EL (cell line): ENCODE results near the gene FANCE.
"Not testable (repeated sequence)": the region's sequence is repeated elsewhere in the genome, so short reads cannot be mapped to it uniquely, and the experiment has no call there.

ENCODE experiments used
- DNase-seq: peaks from one replicate; pipeline ENCODE4 v3.0.0-alpha.2; 2016

Gene FANCE

DNA sequence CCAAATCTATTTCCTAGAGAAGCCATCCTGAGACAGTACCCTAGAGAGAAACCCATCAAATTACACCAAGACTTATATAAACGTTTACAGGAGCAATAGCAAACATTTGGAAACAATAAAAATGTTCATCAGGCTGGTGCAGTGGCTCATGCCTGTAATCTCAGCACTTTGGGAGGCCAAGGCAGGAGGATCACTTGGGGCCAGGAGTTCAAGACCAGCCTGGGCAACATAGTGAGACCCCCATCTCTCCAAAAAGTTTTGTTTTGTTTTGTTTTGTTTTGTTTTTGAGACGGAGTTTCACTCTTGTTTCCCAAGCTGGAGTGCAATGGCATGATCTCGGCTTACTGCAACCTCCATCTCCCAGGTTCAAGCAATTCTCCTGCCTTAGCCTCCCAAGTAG, 19.4 kb upstream of the FANCE start:
- not testable (repeated sequence) for DNase-seq

DNA sequence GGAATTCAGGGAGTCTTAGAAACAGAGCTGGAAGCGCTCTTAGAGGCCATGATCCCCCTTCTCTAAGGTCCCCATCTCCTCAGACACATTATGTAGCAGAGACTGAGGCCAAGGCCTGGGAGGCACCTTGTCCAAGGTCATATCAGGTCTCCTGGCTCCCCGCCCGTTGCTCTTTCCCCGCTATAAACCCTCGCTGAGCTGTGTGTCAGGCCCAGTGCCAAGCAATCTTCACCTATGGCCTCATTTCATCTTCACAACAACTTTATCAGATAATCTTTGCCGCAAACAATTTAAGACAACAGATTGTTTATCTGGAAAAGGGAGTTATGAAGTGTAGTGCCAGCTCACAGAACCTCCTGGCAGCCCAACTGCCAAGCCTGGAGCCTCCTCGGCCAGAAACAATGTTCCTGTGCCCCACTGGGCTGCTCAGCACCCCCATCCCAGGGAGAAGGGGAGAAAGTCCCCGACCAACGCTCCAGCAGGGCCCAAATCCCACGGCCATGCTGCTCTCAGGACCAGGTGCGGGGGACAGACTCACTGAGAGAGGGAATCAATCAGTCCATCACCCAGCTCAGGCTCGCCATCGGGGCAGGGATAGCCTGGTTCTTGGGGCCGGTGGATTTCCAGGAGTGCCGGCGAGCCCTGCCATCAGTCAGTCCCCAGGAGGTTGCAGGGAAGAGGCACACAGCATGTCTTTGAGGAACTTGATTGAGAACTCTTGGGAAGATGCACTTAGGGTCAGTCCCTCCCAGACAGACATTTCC, 16.9 kb upstream of the FANCE start:
- no peak for DNase-seq

DNA sequence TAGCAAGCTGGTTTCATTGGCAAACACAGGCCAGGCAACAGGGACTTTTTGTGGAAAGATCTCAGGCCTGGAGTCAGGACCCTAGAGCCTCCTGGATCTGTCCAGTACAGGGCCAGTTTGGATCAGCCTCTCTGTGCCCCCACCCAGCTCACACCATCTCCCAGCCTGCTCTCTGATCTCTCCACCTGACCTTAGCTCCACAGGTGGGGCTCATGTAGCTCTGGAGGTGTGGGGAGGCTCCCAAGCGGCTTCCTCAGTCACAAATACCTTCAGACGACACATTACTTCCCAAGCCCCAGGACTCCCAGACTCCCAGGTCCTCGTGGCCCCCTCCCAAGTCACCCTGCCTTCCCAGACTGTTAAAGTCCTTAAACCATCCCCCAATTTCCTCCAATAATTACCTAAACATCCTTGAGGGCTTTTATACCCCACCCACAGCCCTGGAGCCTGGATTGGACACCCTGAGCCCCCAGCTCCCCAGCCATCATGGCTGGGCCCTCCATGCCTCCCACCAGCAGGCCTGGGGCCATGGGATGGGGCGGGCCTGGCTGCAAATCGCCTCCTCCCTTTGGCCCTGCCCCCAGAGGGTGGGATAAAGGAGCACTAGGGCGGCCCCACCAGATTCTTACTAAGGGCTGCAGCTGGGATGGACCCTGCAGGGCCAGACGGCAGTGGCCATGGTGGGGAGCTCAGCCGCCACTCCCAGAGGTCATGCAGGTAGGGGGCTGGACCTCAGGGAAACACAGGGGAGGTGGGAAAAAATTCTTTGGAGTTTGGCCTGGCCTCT, 15.9 kb upstream of the FANCE start:
- no peak for DNase-seq

DNA sequence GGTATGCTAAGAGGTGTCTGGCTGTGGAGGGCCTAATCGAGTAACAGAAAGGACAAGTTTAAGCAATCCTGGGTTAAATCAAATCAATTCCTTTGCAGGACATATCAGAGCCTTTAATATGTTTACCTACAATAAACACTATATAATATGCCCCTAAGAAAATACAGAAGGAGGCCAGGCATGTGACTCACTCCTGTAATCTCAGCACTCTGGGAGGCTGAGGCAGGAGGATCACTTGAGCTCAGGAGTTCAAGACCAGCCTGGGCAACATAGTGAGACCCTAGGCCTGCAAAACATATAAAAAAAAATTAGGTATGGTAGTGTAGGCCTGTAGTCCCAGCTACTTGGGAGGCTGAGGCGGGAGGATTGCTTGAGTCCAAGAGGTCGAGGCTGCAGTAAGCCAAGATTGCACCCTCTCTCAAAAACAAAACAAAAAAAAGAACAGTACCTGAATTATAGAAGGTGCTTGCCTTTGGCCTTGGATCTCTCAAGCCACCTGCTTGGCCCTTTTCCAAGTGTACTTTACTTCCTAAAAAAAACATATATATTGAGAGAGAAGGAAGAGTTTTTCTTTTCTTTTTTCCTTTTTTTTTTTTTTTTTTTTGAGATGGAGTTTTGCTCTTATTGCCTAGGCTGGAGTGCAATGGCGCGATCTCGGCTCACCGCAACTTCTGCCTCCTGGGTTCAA, 13.6 kb upstream of the FANCE start:
- DNase-seq = not testable (repeated sequence)

DNA sequence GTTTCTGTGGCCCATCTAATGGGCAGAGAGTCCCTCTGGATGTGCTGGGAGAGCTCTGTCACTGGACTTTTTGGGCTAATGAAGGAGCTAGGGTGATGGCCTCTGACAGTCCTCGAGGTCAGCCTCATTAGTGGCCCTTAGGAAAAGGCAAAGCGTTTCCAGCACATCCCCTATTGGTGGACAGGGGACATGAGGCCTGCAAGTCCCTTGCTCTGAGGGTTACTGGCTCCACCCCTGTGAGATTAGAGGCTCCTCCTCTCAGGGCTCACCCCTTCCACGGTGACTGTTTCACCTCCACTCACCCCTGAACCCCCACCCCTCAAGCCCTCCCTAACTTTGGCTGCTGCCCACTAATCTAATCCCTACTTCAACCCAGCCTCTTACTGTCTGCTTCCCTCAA, 12.8 kb upstream of the FANCE start:
- no peak for DNase-seq

DNA sequence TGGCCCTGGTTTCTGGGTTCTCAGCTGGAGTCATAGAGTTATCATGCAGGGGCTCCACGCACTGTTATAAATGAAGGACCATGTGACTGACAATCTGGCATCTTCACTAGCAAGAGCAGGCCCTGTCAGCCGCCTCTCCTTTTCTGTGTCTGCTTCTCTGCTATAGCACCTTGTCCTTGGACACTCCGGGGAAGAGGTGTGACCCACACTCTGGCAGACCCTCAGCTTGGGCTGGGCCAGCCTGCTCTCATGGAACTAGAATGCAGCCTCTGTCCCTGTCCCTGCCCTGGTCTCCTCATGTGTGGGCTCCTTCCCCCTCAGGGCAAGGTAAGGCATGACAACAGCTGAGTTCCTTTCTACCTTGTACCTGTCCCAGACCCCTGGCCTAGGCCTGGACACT, 10.9 kb upstream of the FANCE start:
- no peak for DNase-seq

DNA sequence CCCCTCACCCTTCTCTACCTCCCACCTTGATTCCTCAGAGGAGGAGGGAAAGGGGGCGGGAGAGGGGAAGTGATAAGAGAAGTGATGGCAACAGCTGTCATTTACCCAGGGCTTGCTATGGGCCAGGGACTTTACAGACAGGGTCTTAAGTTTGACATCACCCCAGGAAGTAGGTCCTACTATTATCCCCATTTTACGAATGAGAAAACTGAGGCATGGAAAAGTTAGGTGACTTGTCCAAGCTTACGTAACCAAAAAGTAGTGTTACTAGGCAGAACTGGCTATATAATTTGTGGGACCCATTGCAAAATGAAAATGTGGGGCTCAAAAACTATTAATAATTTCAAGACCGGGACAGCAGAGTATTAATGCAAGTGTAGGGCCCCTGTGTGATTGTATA, 10.5 kb upstream of the FANCE start:
- no peak for DNase-seq

DNA sequence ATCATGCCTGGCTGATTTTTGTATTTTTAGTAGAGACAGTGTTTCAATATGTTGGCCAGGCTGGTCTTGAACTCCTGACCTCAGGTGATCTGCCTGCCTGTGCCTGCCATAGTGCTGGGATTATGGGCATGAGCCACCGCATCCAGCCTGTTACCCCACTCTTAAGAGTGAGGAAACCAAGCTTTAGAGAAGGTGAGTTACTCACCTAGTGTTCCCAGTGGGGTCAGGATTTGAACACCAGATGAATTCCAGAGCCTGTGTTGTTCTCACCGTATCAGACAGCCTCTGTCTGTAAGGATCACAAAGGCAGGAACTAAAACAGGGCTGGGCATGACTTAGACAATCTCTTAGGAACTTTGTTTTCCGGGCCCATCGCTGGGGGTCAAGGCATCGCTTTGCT, 9.4 kb upstream of the FANCE start:
- no peak for DNase-seq

DNA sequence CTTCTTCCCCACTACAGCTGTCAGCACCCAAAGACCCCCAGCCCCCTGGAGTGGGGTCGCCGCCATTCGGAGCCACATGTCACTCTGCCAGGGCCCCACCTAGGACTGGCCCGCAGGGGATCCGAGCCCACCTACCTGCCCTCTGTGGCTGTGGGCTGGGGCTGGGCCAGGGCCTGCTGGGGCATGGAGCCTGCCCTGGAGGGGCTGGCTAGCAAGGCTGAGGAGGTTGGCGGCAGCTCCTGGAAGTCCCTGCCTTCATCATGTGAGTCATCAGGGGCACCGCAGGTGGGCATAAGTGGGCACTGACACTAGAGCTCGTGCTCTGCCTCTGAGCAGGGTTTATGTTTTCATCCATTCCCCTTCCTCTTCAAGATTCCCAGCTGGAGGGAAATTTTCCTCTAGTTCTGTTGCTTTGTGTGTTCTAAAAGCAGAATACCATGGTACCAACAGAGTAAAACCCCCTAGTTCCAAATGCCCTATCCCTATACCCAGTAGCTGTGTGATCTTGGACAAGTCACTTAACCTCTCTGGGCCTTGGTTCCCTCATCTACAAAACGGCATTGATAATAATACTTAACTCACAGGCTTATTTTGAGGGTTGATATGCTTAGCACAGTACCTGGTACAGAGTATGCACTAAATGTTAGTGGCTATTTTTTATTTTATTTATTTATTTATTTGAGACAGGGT, 8.7 kb upstream of the FANCE start:
- no peak for DNase-seq

DNA sequence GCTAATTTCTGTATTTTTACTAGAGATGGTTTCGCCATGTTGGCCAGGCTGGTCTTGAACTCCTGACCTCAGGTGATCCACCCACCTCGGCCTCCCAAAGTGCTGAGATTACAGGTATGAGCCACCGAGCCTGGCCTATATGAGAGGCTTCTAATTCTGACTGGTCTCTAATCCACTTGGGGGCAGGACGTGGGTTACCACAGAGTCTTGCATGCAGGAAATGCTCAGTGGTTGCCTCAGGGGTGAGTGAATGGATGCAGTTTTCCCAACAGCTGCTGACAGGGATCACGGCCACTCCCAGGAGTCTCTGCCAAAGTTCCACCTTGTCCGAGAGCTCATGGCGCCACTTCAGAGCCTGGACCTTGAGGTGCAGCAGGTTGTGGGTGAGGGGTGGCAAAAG, 6.4 kb upstream of the FANCE start:
- DNase-seq = peak; percentile 50

DNA sequence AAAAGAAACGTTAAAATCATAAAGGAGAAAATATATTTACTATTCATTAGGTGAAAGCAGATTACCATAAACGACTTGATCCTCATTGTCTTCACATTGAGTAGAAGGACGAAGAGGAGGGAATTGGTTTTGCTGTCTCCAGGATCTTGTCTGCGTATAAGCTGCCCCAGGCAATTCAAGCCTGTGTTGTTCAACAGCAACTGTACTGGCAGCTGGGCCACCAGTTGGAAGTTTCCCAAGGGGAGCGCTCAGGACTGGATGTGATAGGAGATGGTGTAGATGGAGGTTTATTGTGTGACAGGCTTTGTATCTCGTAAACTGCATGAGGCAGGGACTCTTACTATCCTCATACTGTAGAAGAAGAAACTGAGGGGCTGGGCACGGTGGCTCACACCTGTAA, 3.9 kb upstream of the FANCE start:
- DNase-seq = no peak

DNA sequence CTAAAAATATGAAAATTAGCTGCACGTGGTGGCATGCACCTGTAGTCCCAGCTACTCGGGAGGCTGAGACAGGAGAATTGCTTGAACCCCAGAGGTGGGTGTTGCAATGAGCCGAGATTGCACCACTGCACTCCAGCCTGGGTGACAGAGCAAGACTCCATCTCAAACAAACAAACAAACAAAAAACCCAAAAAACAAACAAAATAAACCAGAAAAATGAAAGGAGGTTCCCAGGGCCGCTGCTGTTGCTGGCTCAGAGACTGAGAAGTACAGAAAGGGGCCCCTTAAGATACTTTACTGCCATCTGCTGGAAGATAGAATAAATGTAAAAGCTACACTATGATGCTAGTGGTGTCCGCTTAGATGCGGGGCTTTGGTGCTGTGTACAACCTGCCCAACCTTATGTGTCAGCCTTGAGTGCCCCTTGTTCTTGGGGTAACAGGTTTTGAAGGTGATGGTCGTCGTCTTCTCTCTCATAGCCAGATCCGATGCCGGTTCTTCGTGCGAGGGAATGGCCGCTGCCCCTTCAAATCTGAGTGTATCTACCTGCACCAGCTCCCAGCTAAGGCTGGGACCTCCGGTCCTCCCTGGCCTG, 2.8 kb upstream of the FANCE start:
- peak; percentile 74 for DNase-seq

DNA sequence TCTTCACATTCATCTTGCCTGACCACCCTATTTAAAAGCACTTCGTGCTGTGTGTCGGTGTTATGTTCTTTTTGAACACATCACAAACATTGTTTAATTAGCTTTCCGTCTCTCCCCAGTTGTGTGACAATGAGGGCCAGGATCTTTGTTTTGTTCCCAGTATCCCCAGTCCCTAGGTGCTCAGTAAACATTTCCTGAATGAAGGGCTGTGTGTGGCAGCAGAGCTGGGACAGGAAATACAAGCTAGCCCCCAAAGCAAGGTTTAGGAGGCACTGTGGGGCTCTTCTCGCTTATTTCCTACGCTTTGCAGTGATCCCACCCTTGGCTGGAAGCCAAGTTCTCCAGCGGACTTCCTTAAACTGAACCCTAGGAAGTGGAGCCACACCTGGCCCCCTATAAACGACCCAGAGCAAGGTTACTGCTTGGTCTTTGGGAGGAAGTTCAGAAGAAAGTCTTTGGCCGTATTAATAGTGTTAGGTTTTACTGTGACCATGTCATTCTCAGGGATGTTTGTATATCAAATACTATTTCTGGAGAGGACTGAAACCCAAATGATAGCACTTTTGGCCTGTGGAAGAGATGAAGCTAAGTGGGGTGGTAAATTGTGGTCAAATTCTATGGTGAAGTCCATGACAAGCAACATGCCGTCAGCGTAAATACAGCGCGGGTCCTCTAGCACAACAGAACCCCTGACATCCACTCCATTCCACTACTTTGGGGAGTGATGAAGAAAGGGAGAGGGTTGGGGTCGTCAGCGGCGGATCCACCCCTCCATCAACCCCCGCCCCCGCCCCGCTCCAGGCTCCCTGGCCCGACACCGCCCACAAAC, 570 bp upstream of the FANCE start:
- DNase-seq = no peak

DNA sequence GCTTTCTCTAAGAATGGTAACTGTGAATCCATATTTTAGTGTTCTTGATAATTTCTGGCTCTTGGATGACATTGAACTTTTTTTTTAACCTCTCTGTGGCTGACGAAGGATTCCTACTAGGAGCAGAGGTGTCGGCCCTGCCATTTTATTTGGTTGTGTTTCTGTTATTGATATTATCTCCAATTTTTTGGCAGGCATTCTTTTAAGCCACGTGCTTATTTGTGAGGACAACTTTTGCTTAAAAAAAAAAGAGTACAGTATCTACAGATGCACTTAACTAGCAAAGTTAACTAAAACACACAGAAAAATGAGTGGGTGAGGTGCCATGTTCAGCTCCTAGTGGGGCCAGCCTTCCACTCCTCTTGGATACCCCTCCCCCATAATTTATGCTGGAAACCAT, 1.1 kb downstream of the FANCE start:
- DNase-seq = no peak

DNA sequence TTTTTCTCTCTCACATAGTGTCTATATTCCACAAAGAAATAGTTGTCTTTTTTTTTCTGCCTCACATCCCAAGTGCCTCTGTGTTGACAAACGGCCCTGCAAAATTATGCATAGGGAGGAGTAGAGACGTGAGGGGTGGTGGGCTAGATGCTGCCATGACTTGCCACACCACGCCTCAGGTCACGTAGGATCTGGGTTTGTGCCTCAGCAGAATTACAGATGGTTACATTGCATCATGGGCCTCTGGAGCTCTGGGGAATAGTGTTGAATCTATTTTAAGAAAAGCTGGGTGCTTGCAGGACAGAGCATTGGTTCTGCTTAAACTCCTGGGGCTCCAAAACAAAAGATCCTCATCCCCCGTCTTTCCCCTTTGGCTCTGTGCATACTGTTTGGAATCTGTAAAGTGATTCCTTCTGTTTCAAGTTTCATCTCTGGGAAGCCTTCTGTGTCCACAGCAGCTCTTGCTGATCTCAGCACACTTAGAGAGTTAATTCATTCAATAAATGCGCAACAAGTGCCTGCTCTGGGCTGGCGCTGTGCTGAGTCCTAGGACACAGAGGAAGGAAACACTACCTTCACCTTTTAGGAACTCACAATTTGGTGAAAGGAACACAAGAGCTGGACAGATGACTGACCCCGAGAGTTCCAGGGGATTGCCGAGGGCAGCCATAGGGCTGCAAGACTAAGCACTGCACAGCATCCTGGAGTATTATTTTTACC, 2.4 kb downstream of the FANCE start:
- DNase-seq = no peak

DNA sequence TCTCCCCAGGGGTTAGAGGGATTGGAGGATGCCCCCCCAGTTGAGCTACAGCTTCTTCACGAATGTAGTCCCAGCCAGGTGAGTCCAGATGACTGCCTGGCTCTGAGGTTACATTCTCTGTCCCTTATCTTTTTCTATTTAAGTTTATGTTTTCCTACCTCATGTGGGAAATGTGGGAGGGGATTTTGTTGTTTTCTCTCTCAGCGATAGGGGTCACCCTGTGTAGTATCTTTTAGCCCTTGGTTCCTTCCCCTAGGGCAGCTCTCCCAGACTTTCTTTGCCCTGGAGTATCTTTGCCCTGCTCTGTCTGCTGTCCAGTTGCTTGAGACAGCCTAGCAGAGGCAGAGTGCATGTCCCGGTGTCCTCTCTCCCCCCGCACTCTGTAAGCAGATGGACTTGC, 5.8 kb downstream of the FANCE start:
- DNase-seq = no peak

DNA sequence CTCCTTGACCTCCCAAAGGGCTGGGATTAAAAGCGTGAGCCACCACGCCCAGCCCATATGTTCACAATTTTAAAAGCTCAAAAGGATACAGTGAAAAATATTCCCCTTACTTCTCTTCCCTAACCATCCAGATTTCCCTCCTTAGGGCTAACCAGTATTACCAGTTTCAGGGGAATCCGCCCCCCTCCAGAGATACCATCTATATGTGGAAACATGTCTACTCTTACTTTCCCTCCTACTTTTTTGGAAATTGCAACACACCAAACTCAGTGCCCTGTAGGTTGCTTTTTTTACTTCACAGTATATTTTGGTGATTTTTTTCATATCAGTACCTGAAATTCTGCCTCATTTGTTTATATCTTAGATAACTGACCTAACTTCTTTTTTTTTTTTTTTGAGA, 9.1 kb downstream of the FANCE start:
- DNase-seq = no peak

DNA sequence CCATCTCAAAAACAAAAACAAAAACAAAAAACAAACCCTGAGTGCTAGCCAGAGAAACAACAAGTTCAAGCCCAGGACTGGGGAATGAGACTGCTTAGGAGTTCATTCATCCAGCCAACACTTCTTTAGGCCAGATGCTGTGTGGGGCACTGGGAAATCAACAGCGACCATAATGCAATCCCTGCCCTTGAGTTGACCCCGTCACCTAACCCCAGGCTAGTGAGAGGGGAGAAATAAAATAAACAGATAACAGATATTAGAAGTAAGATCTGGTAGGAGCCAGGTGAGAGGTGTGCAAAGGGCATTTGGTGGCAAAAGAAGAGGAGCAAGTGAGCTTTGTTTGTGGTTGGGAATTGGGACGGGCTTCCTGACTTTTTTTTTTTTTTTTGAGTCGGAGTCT, 11.2 kb downstream of the FANCE start:
- no peak for DNase-seq

DNA sequence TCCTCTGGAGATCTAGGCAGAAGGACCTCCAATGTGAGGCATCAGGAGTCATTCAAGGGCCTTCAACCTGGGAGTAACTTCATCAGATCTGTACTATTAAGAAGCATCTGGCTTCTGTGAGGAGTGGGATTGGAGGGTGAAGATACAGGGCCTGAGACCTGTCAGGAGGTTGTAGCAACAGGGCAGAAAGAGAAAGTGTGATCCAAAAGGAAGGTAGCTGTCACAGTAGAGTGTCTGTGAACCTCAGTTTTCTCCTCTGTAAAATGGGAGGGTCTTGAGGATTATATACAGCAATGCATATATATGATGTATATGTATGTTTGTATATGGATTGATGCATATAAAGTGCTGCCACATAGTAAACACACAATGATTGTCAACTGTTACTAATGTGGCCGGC, 13.5 kb downstream of the FANCE start:
- no peak for DNase-seq

DNA sequence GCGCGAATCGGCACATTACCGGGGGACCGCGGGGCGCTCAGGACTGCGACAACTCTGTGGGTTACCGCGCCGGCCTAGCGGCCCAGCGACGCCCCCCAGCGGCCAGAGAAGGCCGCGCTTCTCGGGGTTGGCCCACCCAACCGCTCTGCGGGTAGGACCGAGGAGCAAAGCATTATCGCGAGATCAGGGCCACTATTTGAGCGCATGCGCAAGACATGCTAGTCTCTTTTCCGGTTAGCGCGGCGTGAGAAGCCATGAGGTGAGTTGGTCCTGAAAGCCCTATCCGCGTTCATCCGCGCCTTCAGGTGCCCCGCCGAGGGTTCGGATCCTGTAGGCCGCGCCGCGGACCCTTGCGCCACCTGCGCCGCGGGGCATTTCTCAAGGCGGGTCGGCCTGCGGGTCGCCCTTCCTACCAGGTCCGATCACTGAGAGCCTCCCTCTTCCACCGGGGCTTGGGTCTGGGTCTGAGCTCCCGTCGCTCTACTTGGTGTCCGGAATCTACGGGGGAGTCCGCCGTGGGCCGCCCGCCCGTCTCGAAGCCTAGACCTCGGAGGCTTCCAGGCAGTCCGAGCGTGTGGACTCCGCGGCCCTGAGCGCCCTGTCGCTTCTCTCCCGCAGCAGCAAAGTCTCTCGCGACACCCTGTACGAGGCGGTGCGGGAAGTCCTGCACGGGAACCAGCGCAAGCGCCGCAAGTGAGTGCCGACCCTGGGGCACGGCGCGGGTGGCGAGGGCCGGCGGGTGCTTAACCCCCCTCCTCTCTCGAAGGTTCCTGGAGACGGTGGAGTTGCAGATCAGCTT, 16.2 kb downstream of the FANCE start, which contains the start of gene RPL10A:
Gene RPL10A (plus strand): TSS at position 221 of the 799 bp plus-strand sequence. CDS start 34 bp downstream, at position 255.
- peak; percentile 97 for DNase-seq
